Mucosa of rectum (tissue), 2 donors: ENCODE measurements around the gene TSNAXIP1.

Experiments
- H3K27ac ChIP-seq, 2 donors: one replicate each; pipeline ENCODE4 v1.7.0; 2013; ENCODE audit warnings: inconsistent platforms in 2 of 2, low read depth in 2 of 2, low read length in 2 of 2
- H3K27me3 ChIP-seq, 2 donors: one replicate each; pipeline ENCODE4 v1.7.0; 2013; ENCODE audit warnings: low read length in 2 of 2; ENCODE audit not compliant: control insufficient read depth in 2 of 2, insufficient read depth in 2 of 2
- H3K36me3 ChIP-seq, 2 donors: one replicate each; pipeline ENCODE4 v1.7.0; 2013; ENCODE audit warnings: low read length in 2 of 2; ENCODE audit not compliant: control insufficient read depth in 2 of 2, insufficient read depth in 2 of 2
- H3K4me1 ChIP-seq, 2 donors: one replicate each; pipeline ENCODE4 v1.7.0; 2013; ENCODE audit warnings: low read length in 2 of 2, mild to moderate bottlenecking in 1 of 2; ENCODE audit not compliant: control insufficient read depth in 2 of 2, insufficient read depth in 2 of 2
- H3K4me3 ChIP-seq, 2 donors: one replicate each; pipeline ENCODE4 v1.7.0; 2013; ENCODE audit warnings: low read length in 2 of 2
- H3K9ac ChIP-seq, 2 donors: one replicate each; pipeline ENCODE4 v1.7.0; 2013; ENCODE audit warnings: low read length in 2 of 2, low read depth in 1 of 2, mild to moderate bottlenecking in 1 of 2
- H3K9me3 ChIP-seq, 2 donors: one replicate each; pipeline ENCODE4 v1.7.0; 2013; ENCODE audit warnings: low read length in 2 of 2; ENCODE audit not compliant: control insufficient read depth in 2 of 2
- donor health status: healthy.
- donor health status: Normal muscosa, but diverticular disease.

TSNAXIP1 gene

GRCh38 chr16:67781565-67781921, 25.1 kb upstream of the TSNAXIP1 start:
- Histone ChIP-seq H3K36me3 (peaks cover 0 to 2% of the 10 kb centered on the region in 2 donors), H3K4me3 (no peak overlapping the region), H3K27ac (no peak overlapping the region), H3K4me1 (peaks cover 0 to 3% of the 10 kb centered on the region in 2 donors), H3K9ac (no peak overlapping the region), H3K9me3 (no peaks in the 10 kb centered on the region), H3K27me3 (no peaks in the 10 kb centered on the region)

GRCh38 chr16:67782567-67783352, 23.9 kb upstream of the TSNAXIP1 start:
- Histone ChIP-seq H3K4me1 (peaks cover 0 to 3% of the 10 kb centered on the region in 2 donors), H3K9me3 (no peaks in the 10 kb centered on the region), H3K27me3 (no peaks in the 10 kb centered on the region), H3K27ac (no peak overlapping the region), H3K9ac (no peak overlapping the region), H3K36me3 (peaks cover 0 to 1% of the 10 kb centered on the region in 2 donors), H3K4me3 (no peak overlapping the region)

GRCh38 chr16:67783353-67783725, 23.4 kb upstream of the TSNAXIP1 start:
- H3K9me3 ChIP-seq = no peaks in the 10 kb centered on the region
- peaks cover 0 to 3% of the 10 kb centered on the region in 2 donors for H3K4me1 ChIP-seq
- H3K27me3 ChIP-seq = no peaks in the 10 kb centered on the region
- H3K27ac ChIP-seq = no peak overlapping the region
- no peaks in the 10 kb centered on the region for H3K36me3 ChIP-seq
- no peak overlapping the region for H3K4me3 ChIP-seq
- no peak overlapping the region for H3K9ac ChIP-seq

- Histone ChIP-seq H3K4me1 (peaks cover 0 to 3% of the 10 kb centered on the region in 2 donors), H3K27ac (no peak overlapping the region), H3K36me3 (no peaks in the 10 kb centered on the region), H3K9ac (no peak overlapping the region), H3K9me3 (no peaks in the 10 kb centered on the region), H3K27me3 (no peaks in the 10 kb centered on the region), H3K4me3 (no peak overlapping the region)
These were observed 20.2 kb upstream of the TSNAXIP1 start for GRCh38 chr16:67786491-67786890.

GRCh38 chr16:67790071-67790470, 16.6 kb upstream of the TSNAXIP1 start:
- H3K9me3 ChIP-seq = no peaks in the 10 kb centered on the region
- H3K27ac ChIP-seq = no peak overlapping the region
- no peaks in the 10 kb centered on the region for H3K36me3 ChIP-seq
- no peak overlapping the region for H3K4me3 ChIP-seq
- no peak overlapping the region for H3K9ac ChIP-seq
- no peaks in the 10 kb centered on the region for H3K4me1 ChIP-seq
- H3K27me3 ChIP-seq = no peaks in the 10 kb centered on the region

- Histone ChIP-seq H3K9ac (no peak overlapping the region), H3K4me1 (peaks cover 0 to 3% of the 10 kb centered on the region in 2 donors), H3K4me3 (no peak overlapping the region)
These were observed 10.5 kb upstream of the TSNAXIP1 start for GRCh38 chr16:67796099-67796718.

GRCh38 chr16:67800338-67800926, 6.3 kb upstream of the TSNAXIP1 start:
- Histone ChIP-seq H3K4me3 (no peak overlapping the region), H3K36me3 (peaks cover 21 to 24% of the 10 kb centered on the region in 2 donors), H3K27ac (no peak overlapping the region), H3K27me3 (no peaks in the 10 kb centered on the region), H3K9me3 (no peaks in the 10 kb centered on the region), H3K9ac (no peak overlapping the region), H3K4me1 (peaks cover 5 to 12% of the 10 kb centered on the region in 2 donors)

More at GRCh38 chr16:67796099-67796718, 10.5 kb upstream of the TSNAXIP1 start:
- Histone ChIP-seq H3K36me3 (peaks cover 13% of the 10 kb centered on the region in 2 donors), H3K27me3 (no peaks in the 10 kb centered on the region), H3K27ac (no peak overlapping the region), H3K9me3 (no peaks in the 10 kb centered on the region)

GRCh38 chr16:67801241-67801640, 5.4 kb upstream of the TSNAXIP1 start:
- H3K36me3 ChIP-seq = peaks cover 21 to 24% of the 10 kb centered on the region in 2 donors
- H3K4me3 ChIP-seq = no peak overlapping the region
- no peak overlapping the region for H3K9ac ChIP-seq
- H3K9me3 ChIP-seq = no peaks in the 10 kb centered on the region
- H3K4me1 ChIP-seq = peaks cover 9 to 18% of the 10 kb centered on the region in 2 donors
- no peaks in the 10 kb centered on the region for H3K27me3 ChIP-seq
- H3K27ac ChIP-seq = no peak overlapping the region

GRCh38 chr16:67801883-67802282, 4.8 kb upstream of the TSNAXIP1 start:
- Histone ChIP-seq H3K9ac (no peak overlapping the region), H3K36me3 (peaks cover 21 to 24% of the 10 kb centered on the region in 2 donors), H3K9me3 (no peaks in the 10 kb centered on the region), H3K4me1 (peaks cover 9 to 18% of the 10 kb centered on the region in 2 donors), H3K4me3 (no peak overlapping the region), H3K27me3 (no peaks in the 10 kb centered on the region), H3K27ac (no peak overlapping the region)

- Histone ChIP-seq H3K4me1 (peaks cover 14 to 23% of the 10 kb centered on the region in 2 donors), H3K9me3 (no peaks in the 10 kb centered on the region), H3K9ac (no peak overlapping the region), H3K27me3 (no peaks in the 10 kb centered on the region), H3K4me3 (no peak overlapping the region), H3K27ac (no peak overlapping the region), H3K36me3 (peaks cover 19 to 21% of the 10 kb centered on the region in 2 donors)
These were observed 2.8 kb upstream of the TSNAXIP1 start for GRCh38 chr16:67803894-67804293.
